ENCODE data around the gene F2RL2. TPM values are rescaled to one million over a fixed set of nuclear protein-coding genes. Genes with fewer than 3 reads are reported as not detected.
A peak's percentile ranks its signal among the peaks of the same experiment; 100 is the strongest.

Gene F2RL2
- total RNA-seq, 1 donor from 2014 or later: 26.0 TPM

DNA sequence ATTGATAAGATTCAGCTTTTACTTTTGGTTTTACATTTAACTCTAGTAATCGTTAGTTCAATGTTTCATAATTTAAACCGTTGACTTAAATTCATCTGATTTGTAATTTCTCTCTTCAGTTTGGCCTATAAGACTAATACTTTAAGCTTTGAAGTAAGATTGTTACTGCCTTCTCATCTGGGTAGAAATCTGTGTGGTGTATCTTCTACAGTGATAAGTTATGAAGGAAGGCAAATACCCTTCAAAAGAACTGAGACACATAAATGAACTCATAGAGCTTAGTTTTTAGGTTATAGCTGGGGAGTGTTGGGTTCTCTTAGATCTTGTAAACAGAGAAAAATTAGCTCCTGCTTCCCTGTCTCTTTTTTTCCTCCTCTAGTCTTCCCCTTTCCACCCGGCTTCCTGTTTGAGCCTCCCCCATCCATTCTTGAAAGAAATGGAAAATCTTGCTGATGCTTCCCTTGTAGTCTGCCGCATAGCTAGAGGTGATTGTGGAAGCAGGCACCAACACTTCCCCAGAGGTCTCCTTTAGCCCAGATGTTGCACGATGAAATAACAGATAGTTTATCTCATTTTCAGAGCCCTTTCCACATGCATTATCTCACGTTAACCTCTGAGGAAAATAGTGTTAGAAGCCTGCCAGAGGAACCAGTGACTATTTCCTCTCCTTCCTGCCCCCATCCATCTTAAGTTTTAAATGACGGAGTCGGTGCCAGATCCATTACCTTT lies 2.0 kb upstream of the F2RL2 start:
- Histone ChIP-seq H3K9me3 (ENCODE audit: insufficient read depth, low read depth, low read length) (no peaks in the 10 kb centered on the region), H3K4me1 (ENCODE audit: insufficient read depth, low read length) (peaks cover 3% of the 10 kb centered on the region), H3K27me3 (ENCODE audit: insufficient read depth, low read length) (no peaks in the 10 kb centered on the region), H3K27ac (ENCODE audit: low read depth, low read length) (no peak overlapping the region), H2AFZ (ENCODE audit: low read depth, low read length) (no peak overlapping the region), H4K20me1 (ENCODE audit: insufficient read depth, low read length) (no peaks in the 10 kb centered on the region), H3K4me2 (ENCODE audit: low read length) (no peak overlapping the region), H3K4me3 (ENCODE audit: insufficient read depth, low read depth, low read length) (no peak overlapping the region), H3K36me3 (ENCODE audit: insufficient read depth, low read length) (no peaks in the 10 kb centered on the region), H3K9ac (ENCODE audit: low read length) (no peak overlapping the region), H3K79me2 (ENCODE audit: insufficient read depth, low read length) (peaks cover 9% of the 10 kb centered on the region)
- no peak for TF ChIP-seq EZH2 (IDR thresholded peaks at IDR 0.05; ENCODE audit: insufficient read depth, low read length)
- DNase-seq (ENCODE audit: low read depth): no peak
- no peaks in the 10 kb centered on the region for H3K27me3 Mint-ChIP-seq (ENCODE audit: low read depth, unreplicated experiment)
- no peaks in the 10 kb centered on the region for H3K36me3 Mint-ChIP-seq (ENCODE audit: low read depth, unreplicated experiment)
- FAIRE-seq: no peak
- no peaks in the 10 kb centered on the region for H3K9me3 Mint-ChIP-seq (ENCODE audit: unreplicated experiment)
- no peak overlapping the region for H3K4me3 Mint-ChIP-seq (ENCODE audit: unreplicated experiment)
- peak overlapping the region; percentile 11 for H3K27ac Mint-ChIP-seq (ENCODE audit: unreplicated experiment)
- peaks cover 11% of the 10 kb centered on the region for H3K4me1 Mint-ChIP-seq (ENCODE audit: low read depth, unreplicated experiment)

DNA sequence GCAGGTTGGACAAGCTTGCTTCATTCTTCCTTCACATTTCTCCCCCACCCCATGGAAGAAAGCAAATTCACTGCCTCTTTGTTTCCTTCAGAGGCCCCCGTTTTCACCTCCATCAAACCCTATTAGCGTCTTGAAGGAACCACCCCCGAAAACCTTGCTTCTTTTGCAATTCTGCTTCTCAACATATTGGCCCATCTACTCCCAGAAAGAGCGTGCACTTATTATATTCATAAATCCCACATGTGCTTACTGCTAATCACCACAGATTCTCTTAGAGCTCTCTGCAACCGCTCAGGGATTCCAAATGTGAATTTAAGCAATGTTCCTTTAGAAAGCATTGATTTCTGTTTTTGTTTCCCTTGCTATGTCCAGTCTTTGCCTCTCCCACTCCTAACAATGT lies 1.1 kb downstream of the F2RL2 start:
- no peaks in the 10 kb centered on the region for H3K27me3 Mint-ChIP-seq (ENCODE audit: low read depth, unreplicated experiment)
- Histone ChIP-seq H3K36me3 (ENCODE audit: insufficient read depth, low read length) (no peaks in the 10 kb centered on the region), H3K4me2 (ENCODE audit: low read length) (peak overlapping the region; percentile 85), H2AFZ (ENCODE audit: low read depth, low read length) (no peak overlapping the region), H3K79me2 (ENCODE audit: insufficient read depth, low read length) (peaks cover 9% of the 10 kb centered on the region), H4K20me1 (ENCODE audit: insufficient read depth, low read length) (no peaks in the 10 kb centered on the region), H3K27ac (ENCODE audit: low read depth, low read length) (peak overlapping the region; percentile 28), H3K4me3 (ENCODE audit: insufficient read depth, low read depth, low read length) (peak overlapping the region; percentile 67), H3K27me3 (ENCODE audit: insufficient read depth, low read length) (no peaks in the 10 kb centered on the region), H3K4me1 (ENCODE audit: insufficient read depth, low read length) (peaks cover 13% of the 10 kb centered on the region), H3K9me3 (ENCODE audit: insufficient read depth, low read depth, low read length) (no peaks in the 10 kb centered on the region), H3K9ac (ENCODE audit: low read length) (peak overlapping the region; percentile 64)
- no peak for TF ChIP-seq EZH2 (IDR thresholded peaks at IDR 0.05; ENCODE audit: insufficient read depth, low read length)
- TF ChIP-seq, protein P1, sequence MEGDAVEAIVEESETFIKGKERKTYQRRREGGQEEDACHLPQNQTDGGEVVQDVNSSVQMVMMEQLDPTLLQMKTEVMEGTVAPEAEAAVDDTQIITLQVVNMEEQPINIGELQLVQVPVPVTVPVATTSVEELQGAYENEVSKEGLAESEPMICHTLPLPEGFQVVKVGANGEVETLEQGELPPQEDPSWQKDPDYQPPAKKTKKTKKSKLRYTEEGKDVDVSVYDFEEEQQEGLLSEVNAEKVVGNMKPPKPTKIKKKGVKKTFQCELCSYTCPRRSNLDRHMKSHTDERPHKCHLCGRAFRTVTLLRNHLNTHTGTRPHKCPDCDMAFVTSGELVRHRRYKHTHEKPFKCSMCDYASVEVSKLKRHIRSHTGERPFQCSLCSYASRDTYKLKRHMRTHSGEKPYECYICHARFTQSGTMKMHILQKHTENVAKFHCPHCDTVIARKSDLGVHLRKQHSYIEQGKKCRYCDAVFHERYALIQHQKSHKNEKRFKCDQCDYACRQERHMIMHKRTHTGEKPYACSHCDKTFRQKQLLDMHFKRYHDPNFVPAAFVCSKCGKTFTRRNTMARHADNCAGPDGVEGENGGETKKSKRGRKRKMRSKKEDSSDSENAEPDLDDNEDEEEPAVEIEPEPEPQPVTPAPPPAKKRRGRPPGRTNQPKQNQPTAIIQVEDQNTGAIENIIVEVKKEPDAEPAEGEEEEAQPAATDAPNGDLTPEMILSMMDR (IDR thresholded peaks at IDR 0.05; ENCODE audit: insufficient read depth, low read depth, low read length): no peak
- peak overlapping the region; percentile 83 for H3K4me3 Mint-ChIP-seq (ENCODE audit: unreplicated experiment)
- H3K27ac Mint-ChIP-seq (ENCODE audit: unreplicated experiment): peak overlapping the region; percentile 17
- DNase-seq (ENCODE audit: low read depth) (no peak), FAIRE-seq (no peak)
- H3K9me3 Mint-ChIP-seq (ENCODE audit: unreplicated experiment): peaks cover 5% of the 10 kb centered on the region
- peaks cover 5% of the 10 kb centered on the region for H3K36me3 Mint-ChIP-seq (ENCODE audit: low read depth, unreplicated experiment)
- peaks cover 18% of the 10 kb centered on the region for H3K4me1 Mint-ChIP-seq (ENCODE audit: low read depth, unreplicated experiment)

DNA sequence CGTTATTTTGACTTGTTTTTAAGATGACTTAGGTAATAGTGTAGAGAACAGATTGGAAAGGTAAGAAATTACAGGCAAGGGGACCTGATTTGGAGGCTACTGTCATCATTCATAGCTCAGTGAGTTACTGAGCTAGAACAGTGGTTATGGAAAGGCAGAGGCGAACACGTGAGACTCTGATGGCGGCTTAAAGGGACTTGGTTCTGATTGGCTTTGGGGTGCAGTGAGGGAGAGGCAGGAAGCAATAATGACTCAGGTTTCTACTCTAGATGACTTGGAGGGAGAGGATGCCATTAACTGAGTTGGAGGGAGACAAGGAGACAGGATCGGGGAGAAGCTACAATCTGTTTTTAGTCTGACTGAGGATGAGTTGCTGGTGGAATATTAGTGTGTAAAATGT lies 3.0 kb downstream of the F2RL2 start:
- Histone ChIP-seq H4K20me1 (ENCODE audit: insufficient read depth, low read length) (no peaks in the 10 kb centered on the region), H3K27me3 (ENCODE audit: insufficient read depth, low read length) (no peaks in the 10 kb centered on the region), H3K9me3 (ENCODE audit: insufficient read depth, low read depth, low read length) (no peaks in the 10 kb centered on the region), H3K27ac (ENCODE audit: low read depth, low read length) (no peak overlapping the region), H3K4me1 (ENCODE audit: insufficient read depth, low read length) (peaks cover 15% of the 10 kb centered on the region), H3K4me3 (ENCODE audit: insufficient read depth, low read depth, low read length) (no peak overlapping the region), H2AFZ (ENCODE audit: low read depth, low read length) (no peak overlapping the region), H3K9ac (ENCODE audit: low read length) (no peak overlapping the region), H3K36me3 (ENCODE audit: insufficient read depth, low read length) (no peaks in the 10 kb centered on the region), H3K4me2 (ENCODE audit: low read length) (no peak overlapping the region), H3K79me2 (ENCODE audit: insufficient read depth, low read length) (peaks cover 9% of the 10 kb centered on the region)
- FAIRE-seq (no peak), DNase-seq (ENCODE audit: low read depth) (no peak)
- Mint-ChIP-seq H3K4me1 (ENCODE audit: low read depth, unreplicated experiment) (peaks cover 23% of the 10 kb centered on the region), H3K27me3 (ENCODE audit: low read depth, unreplicated experiment) (no peaks in the 10 kb centered on the region), H3K9me3 (ENCODE audit: unreplicated experiment) (peaks cover 5% of the 10 kb centered on the region), H3K27ac (ENCODE audit: unreplicated experiment) (no peak overlapping the region), H3K4me3 (ENCODE audit: unreplicated experiment) (no peak overlapping the region), H3K36me3 (ENCODE audit: low read depth, unreplicated experiment) (peaks cover 5% of the 10 kb centered on the region)
- no peak for TF ChIP-seq EZH2 (IDR thresholded peaks at IDR 0.05; ENCODE audit: insufficient read depth, low read length)
- TF ChIP-seq, protein P1 (IDR thresholded peaks at IDR 0.05; ENCODE audit: insufficient read depth, low read depth, low read length): no peak
